Peyer's patch (tissue), 4 donors: ENCODE results near the gene GOT2. TPM values are rescaled to one million over a fixed set of nuclear protein-coding genes. Genes with fewer than 3 reads are reported as not detected.

Experiments
- DNase-seq, 3 donors: peaks; one replicate each; pipeline ENCODE4 v3.0.0-alpha.2; 2017 to 2019
- H3K27ac ChIP-seq, 4 donors: fragments of 200-600 bp; sonication (generic); one replicate each; pipeline ENCODE4 v1.5.1; 2016 to 2019
- H3K27me3 ChIP-seq, 2 donors: fragments of 200-600 bp; sonication (generic); one replicate each; pipeline ENCODE4 v1.5.1; 2019
- H3K36me3 ChIP-seq, 3 donors: fragments of 200-600 bp; sonication (generic); one replicate each; pipeline ENCODE4 v1.5.1; 2016 to 2019
- H3K4me1 ChIP-seq, 4 donors: fragments of 200-600 bp; sonication (generic); one replicate each; pipeline ENCODE4 v1.5.1; 2016 to 2019
- H3K4me3 ChIP-seq, 4 donors: fragments of 200-600 bp; sonication (generic); 1 replicate in 3 of 4; 2 replicates in 1 of 4; pipeline ENCODE4 v1.5.1; 2016 to 2019; ENCODE audit warnings: mild to moderate bottlenecking in 1 of 4
- H3K9me3 ChIP-seq, 4 donors: fragments of 200-600 bp; sonication (generic); one replicate each; pipeline ENCODE4 v1.5.1; 2016 to 2019; ENCODE audit warnings: mild to moderate bottlenecking in 1 of 4
- POLR2A ChIP-seq, 2 donors: fragments of 450-650 bp; IDR thresholded peaks; one replicate each; pipeline ENCODE4 v1.5.1; 2017; ENCODE audit warnings: antibody characterized with exemption in 2 of 2, mild to moderate bottlenecking in 2 of 2, moderate library complexity in 2 of 2
- small RNA-seq, 2 donors: library from RNA; depleted of rRNA; stranded (forward); fragments of <200 nt; gene quantifications; one replicate each; pipeline ENCODE3, GENCODE V24; 2016
- total RNA-seq, 4 donors: library from RNA; depleted of rRNA; stranded (reverse); fragments of >200 nt; gene quantifications; one replicate each; pipeline ENCODE4 v1.1.0, GENCODE V29; 2016

Gene GOT2
- total RNA-seq, 4 donors from 2014 or later: 57.0 to 72.7 (median 67.1) TPM

DNA sequence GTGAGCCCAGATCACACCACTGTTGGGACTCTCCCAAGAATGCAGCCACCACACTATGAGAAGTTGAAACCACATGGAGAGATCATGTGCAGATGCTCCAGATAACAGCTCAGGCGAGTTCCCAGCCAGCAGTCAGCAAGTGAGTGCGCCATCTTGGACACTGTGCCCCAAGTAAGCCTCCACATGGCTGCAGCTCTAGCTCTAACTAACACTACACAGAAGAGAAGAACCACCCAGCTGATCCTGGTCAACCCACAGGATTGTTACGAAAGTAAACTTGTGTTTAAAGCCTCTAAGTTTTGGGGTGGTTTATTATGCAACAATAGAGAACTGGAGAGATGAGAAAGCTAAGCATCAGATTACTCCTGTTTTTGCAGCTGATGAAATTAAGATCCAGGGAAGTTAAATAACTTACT lies 75.3 kb downstream of the GOT2 start:
- no peak for TF ChIP-seq POLR2A (IDR thresholded peaks at IDR 0.05)
- Histone ChIP-seq H3K27me3 (no peaks in the 10 kb centered on the region), H3K4me3 (no peak overlapping the region), H3K27ac (no peak overlapping the region), H3K36me3 (no peaks in the 10 kb centered on the region), H3K9me3 (no peaks in the 10 kb centered on the region), H3K4me1 (no peaks in the 10 kb centered on the region)
- no peak for DNase-seq

Small RNAs within 50 kb of the gene (small RNA-seq; reads per million reads assigned to genes)
- gene RN7SL143P (0 reads per million in 2 donors), gene RNU6-1155P (0 reads per million in 2 donors)

Other genes with a start within 250 kb of the GOT2 start
- gene NDRG4, start 234.2 kb downstream of the GOT2 start, total RNA-seq: 1 to 10 TPM in 3 of 4 donors, not detected in 1; 2.1 to 7.1 (median 4.9) TPM
- 10 to 100 TPM; 27.3 to 60.5 (median 34.4) TPM for gene SETD6, start 218.8 kb downstream of the GOT2 start, total RNA-seq
- gene CNOT1, start 104.5 kb downstream of the GOT2 start, total RNA-seq: 100 to 1,000 TPM; 165 to 211 (median 190) TPM
- gene SLC38A7, start 49.5 kb downstream of the GOT2 start, total RNA-seq: 10 to 100 TPM; 12.8 to 35.5 (median 18.1) TPM